Measurements from ENCODE around the gene B4GALNT4. TPM values are rescaled to one million over a fixed set of nuclear protein-coding genes. Genes with fewer than 3 reads are reported as not detected.
"Not testable (repeated sequence)": the region's sequence is repeated elsewhere in the genome, so short reads cannot be mapped to it uniquely, and the experiment has no call there.

B4GALNT4 gene
- total RNA-seq, result 0.94 TPM
- long read RNA-seq, partial matches to known transcripts, result 2 of 3 reads
- long read RNA-seq, other reads (novel, unspliced or antisense), result 1 of 3 reads

GRCh38 chr11:369336-370018, at the start of gene B4GALNT4:
B4GALNT4 (plus strand) TSS chr11:369499; CDS start chr11:369804, 305 bp downstream.
- peak; percentile 36 for ATAC-seq (ENCODE audit: poor library complexity)
- intact Hi-C loops (cut with DNase I), result no loop called here

DNA sequence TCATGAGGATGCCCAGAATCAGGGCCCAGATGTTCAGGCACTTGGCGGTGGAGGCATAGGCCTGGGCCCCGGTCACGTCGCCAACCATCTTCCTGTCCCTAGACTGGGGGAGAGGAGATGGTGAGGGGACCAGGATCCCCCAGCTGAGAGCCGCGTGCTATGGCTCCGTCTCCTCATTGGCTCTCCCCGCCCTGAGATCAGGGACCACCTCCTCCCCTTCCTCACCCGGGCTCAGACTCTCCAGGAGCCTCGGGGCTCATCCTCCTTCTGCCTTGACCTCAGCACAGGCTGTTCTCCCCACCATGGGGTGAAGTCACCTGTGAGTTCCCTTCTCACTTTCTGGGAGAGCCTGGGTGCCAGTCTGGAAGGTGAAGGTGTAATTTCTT, 49.4 kb upstream of the B4GALNT4 start:
- DNase-seq; intact Hi-C loops (cut with DNase I): not testable (repeated sequence)
- peak; percentile 2 for ATAC-seq (ENCODE audit: poor library complexity)

More at GRCh38 chr11:369336-370018, at the start of gene B4GALNT4:
- DNase-seq, result peak; percentile 44

GRCh38 chr11:324156-324555, 45.1 kb upstream of the B4GALNT4 start:
- ATAC-seq (ENCODE audit: poor library complexity) (no peak), DNase-seq (no peak)
- intact Hi-C loops (cut with DNase I), result no loop called here

DNA sequence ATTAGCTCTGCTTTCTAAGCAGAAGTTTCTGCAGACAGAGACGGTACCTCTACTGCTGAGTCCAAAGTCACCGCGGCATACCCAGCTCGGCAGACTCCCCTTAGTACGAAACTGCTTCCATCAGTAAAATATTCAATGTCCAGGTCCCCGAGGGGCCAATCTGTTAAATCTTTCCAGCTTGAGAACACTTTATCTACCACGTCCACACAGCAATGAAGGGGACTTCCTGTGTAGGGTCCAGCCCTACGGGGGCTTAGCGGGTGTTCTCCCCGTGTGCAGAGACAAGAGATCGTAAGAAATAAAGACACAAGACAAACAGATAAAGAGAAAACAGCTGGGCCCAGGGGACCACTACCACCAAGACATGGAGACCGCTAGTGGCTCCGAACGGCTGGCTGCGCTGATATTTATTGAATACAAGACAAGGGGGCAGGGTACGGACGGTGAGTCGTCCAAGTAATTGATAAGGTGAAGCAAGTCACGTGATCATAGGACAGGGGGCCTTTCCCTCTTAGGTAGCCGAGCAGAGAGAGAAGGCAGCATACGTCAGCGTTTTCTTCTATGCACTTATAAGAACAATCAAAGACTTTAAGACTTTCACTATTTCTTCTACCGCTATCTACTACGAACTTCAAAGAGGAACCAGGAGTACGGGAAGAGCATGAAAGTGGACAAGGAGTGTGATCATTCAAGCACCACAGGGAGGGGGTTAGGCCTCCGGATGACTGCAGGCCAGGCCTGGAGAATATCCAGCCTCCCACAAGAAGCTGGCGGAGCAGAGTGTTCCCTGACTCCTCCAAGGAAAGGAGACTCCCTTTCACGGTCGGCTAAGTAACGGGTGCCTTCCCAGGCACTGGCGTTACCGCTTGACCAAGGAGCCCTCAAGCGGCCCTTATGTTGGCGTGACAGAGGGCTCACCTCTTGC, 44.4 kb upstream of the B4GALNT4 start:
- DNase-seq (peak; percentile 72), ATAC-seq (ENCODE audit: poor library complexity) (peak; percentile 18)
- intact Hi-C loops (cut with DNase I), result not testable (repeated sequence)

DNA sequence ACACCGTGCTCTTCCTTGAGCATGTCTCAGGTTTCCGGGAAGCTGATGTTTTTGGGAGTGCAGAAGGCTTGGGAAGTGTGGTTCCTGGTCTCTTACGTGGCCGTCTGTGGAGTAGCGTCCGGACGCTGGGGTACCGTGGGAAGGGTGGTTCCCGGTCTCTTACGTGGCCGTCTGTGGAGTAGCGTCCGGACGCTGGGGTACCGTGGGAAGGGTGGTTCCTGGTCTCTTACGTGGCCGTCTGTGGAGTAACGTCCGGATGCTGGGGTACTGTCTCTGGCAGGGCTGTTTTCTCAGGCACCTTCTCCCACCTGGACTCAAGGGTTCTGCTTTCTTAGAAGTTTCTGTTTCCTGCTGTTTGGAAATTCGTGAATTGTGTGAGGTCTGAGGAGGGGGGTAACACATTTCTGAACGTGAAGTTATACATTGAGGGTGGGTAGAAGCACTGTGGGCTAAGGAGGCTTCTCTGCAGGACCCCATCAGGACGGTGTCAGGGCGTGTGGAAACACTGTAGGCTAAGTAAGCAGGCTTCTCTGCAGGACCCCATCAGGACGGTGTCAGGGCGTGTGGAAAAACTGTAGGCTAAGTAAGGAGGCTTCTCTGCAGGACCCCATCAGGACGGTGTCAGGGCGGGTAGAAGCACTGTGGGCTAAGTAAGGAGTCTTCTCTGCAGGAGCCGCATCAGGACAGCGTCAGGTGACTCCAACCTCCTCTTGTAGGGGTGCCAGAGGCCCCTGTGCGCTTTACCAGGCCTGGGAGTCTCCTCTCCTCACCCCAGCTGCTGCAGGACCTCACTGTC, 43.3 kb upstream of the B4GALNT4 start:
- intact Hi-C loops (cut with DNase I), result no loop called here
- DNase-seq, result no peak
- ATAC-seq (ENCODE audit: poor library complexity), result no peak

GRCh38 chr11:326592-326841, 42.8 kb upstream of the B4GALNT4 start:
- ATAC-seq (ENCODE audit: poor library complexity), result no peak
- intact Hi-C loops (cut with DNase I), result no loop called here
- DNase-seq, result no peak

DNA sequence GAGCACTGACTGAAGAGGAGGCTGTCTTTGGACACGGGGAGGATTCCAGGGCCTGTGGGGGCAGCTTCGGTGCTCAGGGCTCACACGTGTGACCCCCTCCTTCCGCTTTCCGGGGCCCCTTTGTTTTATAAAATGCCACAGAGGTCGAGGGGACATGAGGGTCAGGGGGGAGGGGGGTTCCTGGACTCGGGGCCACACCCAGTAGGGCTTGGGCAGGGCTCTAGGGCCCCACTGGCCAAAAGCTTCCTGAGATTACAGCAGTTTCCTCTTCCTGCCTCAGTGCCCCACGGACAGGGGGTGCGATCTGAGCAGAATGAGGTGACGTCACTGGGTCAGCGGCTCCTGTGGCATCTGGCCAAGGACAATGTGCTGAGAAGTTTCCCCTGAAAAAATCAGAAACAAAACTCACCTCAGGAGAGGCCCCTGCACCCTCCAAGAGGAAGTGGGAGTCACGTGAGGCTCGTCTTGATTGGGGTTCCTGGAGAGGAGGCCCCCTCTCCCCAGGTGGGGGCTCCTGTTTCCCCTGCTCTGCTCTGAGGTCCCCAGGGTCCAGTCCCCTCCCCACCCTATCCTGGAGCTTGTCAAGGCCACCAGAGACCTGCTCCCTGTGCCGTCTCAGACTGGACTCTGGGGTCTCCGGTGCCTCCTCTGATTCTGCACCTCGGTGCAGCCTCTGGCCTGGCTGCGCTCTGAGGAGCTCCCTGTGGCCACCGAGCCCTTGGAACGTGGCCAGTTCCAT, 42.3 kb upstream of the B4GALNT4 start:
- intact Hi-C loops (cut with DNase I), result no loop called here

GRCh38 chr11:327581-327923, 41.7 kb upstream of the B4GALNT4 start:
- DNase-seq, result no peak
- no peak for ATAC-seq (ENCODE audit: poor library complexity)
- intact Hi-C loops (cut with DNase I), result no loop called here

More for the DNA sequence above, 42.3 kb upstream of the B4GALNT4 start:
- DNase-seq, result peak; percentile 94
- peak; percentile 85 for ATAC-seq (ENCODE audit: poor library complexity)

GRCh38 chr11:328012-328411, 41.3 kb upstream of the B4GALNT4 start:
- DNase-seq (peak; percentile 30), ATAC-seq (ENCODE audit: poor library complexity) (no peak)
- intact Hi-C loops (cut with DNase I), result no loop called here

- ATAC-seq (ENCODE audit: poor library complexity); intact Hi-C loops (cut with DNase I); DNase-seq: not testable (repeated sequence)
Observed at GRCh38 chr11:328516-329100, 40.7 kb upstream of the B4GALNT4 start.

DNA sequence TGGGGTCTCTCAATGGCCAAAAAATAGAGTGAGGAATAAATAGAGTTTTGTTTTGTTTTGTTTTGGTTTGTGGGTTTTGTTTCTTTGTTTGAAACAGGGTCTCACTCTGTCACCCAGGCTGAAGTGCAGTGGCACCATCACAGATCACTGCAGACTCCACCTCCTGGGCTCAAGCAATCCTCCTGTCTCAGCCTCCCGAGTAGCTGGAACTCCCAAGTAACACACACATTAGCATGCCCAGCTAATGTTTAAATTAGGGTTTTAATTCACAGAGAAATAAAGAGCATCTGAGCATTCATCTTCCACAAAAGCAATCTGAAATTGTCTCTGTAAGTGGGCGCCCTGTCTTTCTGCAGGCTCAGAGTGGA, 39.4 kb upstream of the B4GALNT4 start:
- ATAC-seq (ENCODE audit: poor library complexity), result no peak
- no peak for DNase-seq
- intact Hi-C loops (cut with DNase I), result no loop called here

DNA sequence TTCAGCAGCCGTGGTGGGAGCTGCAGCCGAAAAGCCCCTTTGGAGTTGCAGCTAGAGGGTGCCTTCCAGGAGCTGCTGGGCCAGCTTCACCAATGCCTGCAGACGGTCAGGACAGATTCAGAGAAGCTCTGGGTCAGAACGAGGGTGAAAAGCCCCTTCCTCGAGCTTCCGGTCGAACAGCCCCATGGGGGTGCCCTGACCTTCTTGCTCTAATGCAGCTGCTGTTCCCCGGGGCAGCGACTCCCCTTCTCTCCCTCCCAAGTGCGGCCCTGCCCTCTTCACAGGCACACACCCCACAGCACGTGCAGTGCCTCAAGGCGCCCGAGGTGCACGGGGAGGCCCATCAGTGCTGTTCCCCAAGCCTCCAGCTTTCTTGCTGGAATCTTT, 39.0 kb upstream of the B4GALNT4 start:
- intact Hi-C loops (cut with DNase I), result no loop called here
- DNase-seq (no peak), ATAC-seq (ENCODE audit: poor library complexity) (no peak)

GRCh38 chr11:330694-331357, 38.5 kb upstream of the B4GALNT4 start:
- DNase-seq, result no peak
- intact Hi-C loops (cut with DNase I), result no loop called here
- no peak for ATAC-seq (ENCODE audit: poor library complexity)

- DNase-seq, result no peak
- intact Hi-C loops (cut with DNase I), result no loop called here
Observed at GRCh38 chr11:331358-332060, 37.8 kb upstream of the B4GALNT4 start.

GRCh38 chr11:332651-333480, 36.4 kb upstream of the B4GALNT4 start:
- DNase-seq (no peak), ATAC-seq (ENCODE audit: poor library complexity) (no peak)
- intact Hi-C loops (cut with DNase I), result no loop called here

More at GRCh38 chr11:331358-332060, 37.8 kb upstream of the B4GALNT4 start:
- ATAC-seq (ENCODE audit: poor library complexity), result no peak

GRCh38 chr11:333616-334263, 35.6 kb upstream of the B4GALNT4 start:
- intact Hi-C loops (cut with DNase I); ATAC-seq (ENCODE audit: poor library complexity); DNase-seq: not testable (repeated sequence)

Data from Right ventricle myocardium superior (tissue), 1 donor.